IPS DF 4.7 (cell line): ENCODE measurements around the gene ENTPD8.

Experiments used
- DNase-seq: peaks from one replicate; pipeline ENCODE4 v3.0.0-alpha.2; 2013; ENCODE audit warnings: low spot score; ENCODE audit errors: extremely low read depth

ENTPD8 gene, protein sequence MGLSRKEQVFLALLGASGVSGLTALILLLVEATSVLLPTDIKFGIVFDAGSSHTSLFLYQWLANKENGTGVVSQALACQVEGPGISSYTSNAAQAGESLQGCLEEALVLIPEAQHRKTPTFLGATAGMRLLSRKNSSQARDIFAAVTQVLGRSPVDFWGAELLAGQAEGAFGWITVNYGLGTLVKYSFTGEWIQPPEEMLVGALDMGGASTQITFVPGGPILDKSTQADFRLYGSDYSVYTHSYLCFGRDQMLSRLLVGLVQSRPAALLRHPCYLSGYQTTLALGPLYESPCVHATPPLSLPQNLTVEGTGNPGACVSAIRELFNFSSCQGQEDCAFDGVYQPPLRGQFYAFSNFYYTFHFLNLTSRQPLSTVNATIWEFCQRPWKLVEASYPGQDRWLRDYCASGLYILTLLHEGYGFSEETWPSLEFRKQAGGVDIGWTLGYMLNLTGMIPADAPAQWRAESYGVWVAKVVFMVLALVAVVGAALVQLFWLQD

GRCh38 chr9:137441289-137441934, at the start of gene ENTPD8:
TSS of gene ENTPD8 (minus strand) at chr9:137441357. CDS start at chr9:137438285, 3,072 bp downstream.
- DNase-seq = no peak

GRCh38 chr9:137490532-137491186, 49.5 kb upstream of the ENTPD8 start:
- no peak for DNase-seq

- DNase-seq = no peak
Observed at GRCh38 chr9:137488906-137489305, 47.7 kb upstream of the ENTPD8 start.

- no peak for DNase-seq
Observed at GRCh38 chr9:137488327-137488653, 47.1 kb upstream of the ENTPD8 start.

GRCh38 chr9:137487454-137488326, 46.5 kb upstream of the ENTPD8 start:
- no peak for DNase-seq

DNA sequence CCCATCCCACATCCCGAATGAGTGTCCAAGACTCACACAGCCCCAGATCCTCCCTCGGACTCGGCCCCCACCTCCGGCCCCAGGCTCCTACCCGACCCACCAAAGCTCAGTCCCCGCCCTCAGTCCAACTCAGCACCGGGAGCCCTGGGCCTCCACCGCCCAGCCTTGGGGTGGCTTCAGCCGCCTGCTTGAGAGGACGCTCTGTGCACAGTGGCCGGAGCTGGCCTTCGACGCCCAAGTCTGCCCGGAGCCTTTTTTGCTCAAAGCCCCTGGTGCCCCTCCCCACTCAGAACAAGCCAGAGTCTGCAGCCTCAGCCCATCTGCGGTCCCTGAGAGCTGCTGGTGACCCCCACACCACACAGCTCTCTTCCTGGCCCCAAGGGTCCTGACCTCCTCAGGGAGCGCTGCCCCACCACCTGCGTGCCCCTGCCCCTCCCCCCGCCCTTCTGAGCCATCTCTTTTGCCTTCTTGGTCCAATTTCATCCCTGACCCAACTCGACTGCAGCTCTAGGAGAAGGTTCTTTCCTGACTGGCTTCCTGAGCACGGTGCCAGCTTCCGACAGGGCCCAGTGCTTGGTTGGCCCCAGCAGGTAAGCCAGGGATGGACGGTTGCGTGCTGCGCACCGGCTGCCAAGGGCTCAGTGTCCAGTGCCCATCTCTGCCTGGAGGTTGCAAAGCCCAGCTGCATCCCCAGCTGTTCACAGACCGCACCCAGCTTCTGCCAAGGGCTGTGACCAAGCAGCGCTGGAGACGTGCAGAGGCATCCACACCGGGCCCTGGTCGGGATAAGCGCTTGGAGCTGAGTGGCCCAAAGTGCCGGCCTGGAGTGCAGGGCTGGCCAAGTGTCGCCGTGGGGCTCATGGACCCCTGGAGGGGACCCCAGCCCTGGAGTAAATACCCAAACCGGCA, 45.6 kb upstream of the ENTPD8 start:
- no peak for DNase-seq

GRCh38 chr9:137486141-137486490, 45.0 kb upstream of the ENTPD8 start:
- no peak for DNase-seq

DNA sequence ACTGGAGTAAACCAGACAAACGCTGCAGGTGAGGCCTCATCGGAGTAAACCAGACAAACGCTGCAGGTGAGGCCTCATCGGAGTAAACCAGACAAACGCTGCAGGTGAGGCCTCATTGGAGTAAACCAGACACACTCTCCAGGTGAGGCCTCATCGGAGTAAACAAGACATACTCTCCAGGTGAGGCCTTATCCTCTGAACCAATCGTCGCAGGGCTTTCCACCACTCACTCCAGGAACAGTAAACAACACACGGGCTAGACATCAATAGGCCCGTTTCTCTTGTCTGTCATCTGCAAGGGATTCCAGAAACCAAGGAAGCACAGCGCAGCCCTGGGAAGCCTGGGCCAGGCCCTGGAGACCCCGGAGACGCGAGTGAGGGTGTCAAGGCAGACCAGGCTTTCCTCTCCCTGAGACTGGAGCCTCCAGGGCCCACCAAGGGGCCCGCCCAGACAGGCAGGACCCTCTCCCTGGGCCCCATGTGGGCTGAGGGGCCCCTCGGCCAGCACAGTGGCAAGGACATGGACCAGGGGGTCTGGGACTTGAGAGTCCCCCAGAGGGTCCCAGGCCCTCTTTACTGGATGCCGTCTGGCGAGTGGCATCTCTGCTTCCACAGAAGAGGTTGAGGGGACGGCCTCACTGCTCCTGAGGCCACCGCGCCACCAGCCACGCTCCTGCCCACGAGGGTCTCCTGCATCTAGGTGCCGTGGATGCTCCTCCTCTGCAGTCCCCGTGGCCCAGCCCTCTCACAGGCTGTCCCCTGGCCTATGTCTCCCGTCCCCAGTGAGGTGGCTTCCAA, 44.4 kb upstream of the ENTPD8 start:
- no peak for DNase-seq

- DNase-seq = no peak
Observed at GRCh38 chr9:137484551-137485315, 43.6 kb upstream of the ENTPD8 start.

- DNase-seq = no peak
Observed at GRCh38 chr9:137482094-137482781, 41.1 kb upstream of the ENTPD8 start.

DNA sequence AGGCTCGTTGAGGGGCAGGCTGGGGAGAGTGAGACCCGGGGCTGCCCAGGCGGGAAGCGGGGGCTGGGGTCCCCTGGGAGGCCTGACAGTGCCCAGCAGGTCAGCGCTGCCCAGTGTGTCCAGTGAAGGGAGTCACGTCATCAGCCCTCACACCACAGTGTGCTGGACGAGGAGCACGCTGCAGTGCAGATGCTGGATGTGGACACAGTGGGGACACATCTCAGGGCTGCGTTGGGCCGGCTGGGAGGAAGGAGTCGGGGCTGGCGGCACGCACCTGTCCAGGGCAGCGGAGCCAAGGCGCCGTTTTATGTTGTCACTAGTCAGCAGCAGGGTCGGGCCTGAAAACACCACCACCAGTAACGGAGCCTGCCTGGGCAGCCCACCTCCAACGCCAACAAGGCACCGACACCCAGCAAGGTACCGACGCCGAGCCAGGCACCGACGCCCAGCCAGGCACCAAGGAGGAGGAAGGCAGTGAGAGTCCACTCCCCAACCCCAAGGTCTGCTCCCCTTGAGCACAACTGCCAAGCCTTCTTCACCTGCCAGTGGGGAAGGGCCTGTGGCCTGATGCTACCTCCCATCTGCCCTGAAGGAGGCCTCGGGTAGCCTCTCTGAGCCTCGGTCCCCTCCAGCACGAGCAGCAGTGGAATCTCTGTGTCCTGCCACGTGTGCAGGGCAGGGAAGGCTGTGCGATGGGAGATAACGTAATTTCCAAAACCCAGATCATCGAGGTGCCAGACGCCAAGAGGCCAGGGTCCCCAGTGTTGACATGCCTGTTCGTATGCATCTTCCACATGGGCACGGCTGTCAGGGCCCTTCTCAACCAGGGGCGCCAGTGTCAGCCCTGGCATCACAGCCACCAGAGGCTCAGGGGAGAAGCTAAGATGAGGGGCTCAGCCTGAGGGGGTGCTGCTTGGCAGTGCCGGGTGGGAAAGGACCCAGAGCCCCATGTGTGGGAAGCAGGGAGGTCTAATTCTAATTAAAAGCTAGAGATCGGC, 39.8 kb upstream of the ENTPD8 start:
- no peak for DNase-seq

DNA sequence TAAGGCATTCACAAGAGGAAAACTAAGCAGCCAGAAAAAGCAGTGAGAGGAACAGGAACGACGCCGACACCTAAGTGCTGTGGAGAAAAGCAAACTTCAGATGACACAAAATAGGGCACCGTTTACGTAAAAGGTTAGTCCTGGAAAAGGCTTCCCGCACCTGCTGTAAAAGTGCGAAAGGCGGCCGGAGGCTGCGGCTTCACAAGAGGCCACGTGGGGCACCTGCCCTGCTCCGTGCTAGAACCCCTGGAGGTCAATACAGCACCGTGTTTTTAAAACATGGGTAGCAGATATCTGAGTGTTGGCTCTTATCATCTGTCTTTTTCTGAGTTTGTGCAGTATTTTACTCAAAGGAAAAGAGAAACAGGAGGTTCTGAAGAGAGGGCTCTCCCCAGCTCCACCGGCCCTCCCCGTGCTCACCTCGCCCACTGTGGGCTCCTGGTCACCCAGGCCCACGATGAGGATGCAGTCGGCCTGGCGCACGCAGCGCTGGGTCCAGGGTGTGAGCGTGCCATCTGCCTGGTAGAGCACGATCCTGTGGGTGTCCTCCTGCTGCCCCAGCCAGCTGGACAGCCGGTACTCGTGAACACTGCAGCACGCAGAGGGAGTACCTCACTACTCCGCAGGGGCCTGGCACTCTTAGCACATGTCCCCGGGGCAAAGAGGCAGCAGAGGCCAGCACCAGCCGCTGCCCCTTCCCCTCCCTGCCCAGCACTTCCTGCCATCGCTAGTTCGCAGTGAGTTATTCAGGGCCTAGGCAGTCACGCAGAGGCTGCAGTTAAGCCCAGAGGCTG, 38.9 kb upstream of the ENTPD8 start:
- DNase-seq = no peak

GRCh38 chr9:137478962-137479861, 38.1 kb upstream of the ENTPD8 start:
- no peak for DNase-seq

- DNase-seq = no peak
Observed at GRCh38 chr9:137478613-137478961, 37.4 kb upstream of the ENTPD8 start.
